Caki2 (cell line): Measurements from ENCODE around the gene PXDN. TPM values are rescaled to one million over a fixed set of nuclear protein-coding genes. Genes with fewer than 3 reads are reported as not detected.
"Not testable (repeated sequence)": the region's sequence is repeated elsewhere in the genome, so short reads cannot be mapped to it uniquely, and the experiment has no call there.

ENCODE experiments used
- DNase-seq: peaks from one replicate; pipeline ENCODE4 v3.0.0-alpha.2; 2015; ENCODE audit warnings: low read depth
- in situ Hi-C: cut with HindIII; loops from 2 replicates; pipeline ENCODE4 v1.10.0; 2016; ENCODE audit warnings: low sequenced_read_pairs, low pct_unique_long_range_greater_than_20kb, mixed read lengths
- total RNA-seq: library from RNA; depleted of rRNA; stranded (reverse); fragments of >200 nt; shearing (Covaris generic); gene quantifications from 2 replicates; pipeline ENCODE4 v1.2.3, GENCODE V29; 2014; ENCODE audit warnings: low replicate concordance

The PXDN gene
- total RNA-seq, 1 experiment from 2014 or later = 131 TPM

GRCh38 chr2:1746174-1747064 is 2.1 kb upstream of the PXDN start:
- no peak for DNase-seq
- in situ Hi-C loops = no loop called here

- DNase-seq = no peak
- in situ Hi-C loops = no loop called here
These were observed 1.1 kb upstream of the PXDN start for GRCh38 chr2:1745171-1746023.

- in situ Hi-C loops = loop anchor here (5.0 kb wide), 1 partner anchor 192 kb away; no protein-coding TSS in a partner anchor
- no peak for DNase-seq
These were observed 217 bp downstream of the PXDN start for GRCh38 chr2:1744151-1744445.

- in situ Hi-C loops = loop anchor here (5.0 kb wide), 1 partner anchor 191 kb away; no protein-coding TSS in a partner anchor
- DNase-seq = no peak
These were observed 742 bp downstream of the PXDN start for GRCh38 chr2:1743396-1744150.

GRCh38 chr2:1742681-1743395 is 1.5 kb downstream of the PXDN start:
- peak; percentile 88 for DNase-seq
- in situ Hi-C loops = loop anchor here (5.0 kb wide), 1 partner anchor 191 kb away; no protein-coding TSS in a partner anchor

GRCh38 chr2:1742301-1742680 is 2.0 kb downstream of the PXDN start:
- in situ Hi-C loops = loop anchor here (5.0 kb wide), 1 partner anchor 190 kb away; no protein-coding TSS in a partner anchor
- no peak for DNase-seq

- in situ Hi-C loops = loop anchor here (5.0 kb wide), 1 partner anchor 190 kb away; no protein-coding TSS in a partner anchor
These were observed 2.5 kb downstream of the PXDN start for GRCh38 chr2:1741851-1742250.

GRCh38 chr2:1740716-1741589 is 3.4 kb downstream of the PXDN start:
- DNase-seq = no peak
- in situ Hi-C loops = loop anchor here (5.0 kb wide), 1 partner anchor 189 kb away; no protein-coding TSS in a partner anchor

More at GRCh38 chr2:1741851-1742250, 2.5 kb downstream of the PXDN start:
- no peak for DNase-seq

GRCh38 chr2:1739961-1740715 is 4.2 kb downstream of the PXDN start:
- in situ Hi-C loops = loop anchor here (5.0 kb wide), 1 partner anchor 188 kb away; no protein-coding TSS in a partner anchor
- DNase-seq = no peak

GRCh38 chr2:1739322-1739957 is 4.9 kb downstream of the PXDN start:
- in situ Hi-C loops = no loop called here
- DNase-seq = no peak

GRCh38 chr2:1738646-1739302 is 5.5 kb downstream of the PXDN start:
- DNase-seq = no peak
- in situ Hi-C loops = no loop called here

GRCh38 chr2:1738163-1738562 is 6.2 kb downstream of the PXDN start:
- no peak for DNase-seq
- in situ Hi-C loops = no loop called here

- in situ Hi-C loops = no loop called here
- no peak for DNase-seq
These were observed 7.3 kb downstream of the PXDN start for GRCh38 chr2:1736997-1737480.

GRCh38 chr2:1736045-1736444 is 8.3 kb downstream of the PXDN start:
- in situ Hi-C loops = no loop called here
- peak; percentile 49 for DNase-seq

GRCh38 chr2:1733298-1733697 is 11.0 kb downstream of the PXDN start:
- in situ Hi-C loops, DNase-seq: not testable (repeated sequence)
